Cardiac muscle cell (in vitro differentiated cells and primary cell): ENCODE measurements around the gene PHF21B. TPM values are rescaled to one million over a fixed set of nuclear protein-coding genes. Genes with fewer than 3 reads are reported as not detected.
"Not testable (repeated sequence)": the region's sequence is repeated elsewhere in the genome, so short reads cannot be mapped to it uniquely, and the experiment has no call there.

Experiments
- DNase-seq, 2 donors: peaks; one replicate each; pipeline versions ENCODE4 v3.0.0 to v3.0.0-alpha.2; 2010 to 2017; ENCODE audit warnings: low read depth in 1 of 2, low spot score in 1 of 2
- H3K27ac ChIP-seq: fragments of 200-600 bp; sonication (generic); 2 replicates; pipeline ENCODE4 v1.5.1; 2016
- H3K27me3 ChIP-seq: fragments of 200-600 bp; sonication (generic); 2 replicates; pipeline ENCODE4 v1.6.0; 2016; ENCODE audit warnings: control low read depth
- H3K36me3 ChIP-seq: fragments of 200-600 bp; sonication (generic); 2 replicates; pipeline ENCODE4 v1.5.1; 2016; ENCODE audit warnings: control low read depth
- H3K4me1 ChIP-seq: fragments of 200-600 bp; sonication (generic); 2 replicates; pipeline ENCODE4 v1.8.1; 2017; ENCODE audit warnings: low read depth, mild to moderate bottlenecking, mixed run types
- H3K4me3 ChIP-seq: fragments of 200-600 bp; sonication (generic); 2 replicates; pipeline ENCODE4 v1.5.1; 2016; ENCODE audit warnings: mild to moderate bottlenecking
- H3K9me3 ChIP-seq: fragments of 200-600 bp; sonication (generic); 2 replicates; pipeline ENCODE4 v1.5.1; 2017; ENCODE audit warnings: low read depth, mild to moderate bottlenecking, control low read depth
- CTCF ChIP-seq: IDR thresholded peaks from 2 replicates; pipeline ENCODE4 v1.5.1; 2012; ENCODE audit warnings: low read depth, mild to moderate bottlenecking, low read length
- polyA plus RNA-seq: library from polyadenylated mRNA; unstranded; fragments of >200 nt; fragmentation: Nextera tagmentation; extraction: Ambion mirVana; gene quantifications from 2 replicates; pipeline ENCODE4 v1.2.1, GENCODE V29; 2016
- total RNA-seq: library from RNA; depleted of rRNA; stranded (reverse); fragments of >200 nt; gene quantifications from 2 replicates; pipeline ENCODE4 v1.2.3, GENCODE V29; 2016

Gene PHF21B
- total and polyA plus RNA-seq, 2 experiments from 2014 or later: 3.0 to 7.2 TPM

- Histone ChIP-seq H3K27ac (no peak overlapping the region), H3K4me1 (no peaks in the 10 kb centered on the region), H3K27me3 (no peaks in the 10 kb centered on the region), H3K36me3 (no peaks in the 10 kb centered on the region), H3K4me3 (no peak overlapping the region), H3K9me3 (no peaks in the 10 kb centered on the region)
- TF ChIP-seq CTCF: no peak
- DNase-seq: no peak
Observed at GRCh38 chr22:44962741-44963454, 46.9 kb downstream of the PHF21B start.

GRCh38 chr22:44961682-44962081, 48.1 kb downstream of the PHF21B start:
- not testable (repeated sequence) for H3K4me3 ChIP-seq, H3K27me3 ChIP-seq, H3K4me1 ChIP-seq, H3K36me3 ChIP-seq, DNase-seq, H3K9me3 ChIP-seq, H3K27ac ChIP-seq

GRCh38 chr22:44956840-44957767, 52.7 kb downstream of the PHF21B start:
- TF ChIP-seq CTCF: peak; percentile 27
- Histone ChIP-seq H3K27ac (no peak overlapping the region), H3K4me3 (no peak overlapping the region), H3K36me3 (no peaks in the 10 kb centered on the region), H3K4me1 (peaks cover 5% of the 10 kb centered on the region), H3K9me3 (no peaks in the 10 kb centered on the region), H3K27me3 (no peaks in the 10 kb centered on the region)
- peak in 1 of 2 donors; percentile 37 for DNase-seq

- Histone ChIP-seq H3K27me3 (no peaks in the 10 kb centered on the region), H3K4me3 (no peak overlapping the region), H3K9me3 (no peaks in the 10 kb centered on the region), H3K4me1 (peaks cover 5% of the 10 kb centered on the region), H3K27ac (no peak overlapping the region), H3K36me3 (no peaks in the 10 kb centered on the region)
- no peak for TF ChIP-seq CTCF
- DNase-seq: no peak
Observed at GRCh38 chr22:44955102-44955501, 54.7 kb downstream of the PHF21B start.

GRCh38 chr22:44954149-44954548, 55.7 kb downstream of the PHF21B start:
- DNase-seq: no peak
- Histone ChIP-seq H3K4me3 (no peak overlapping the region), H3K4me1 (peaks cover 5% of the 10 kb centered on the region), H3K9me3 (no peaks in the 10 kb centered on the region), H3K27ac (no peak overlapping the region), H3K36me3 (no peaks in the 10 kb centered on the region), H3K27me3 (no peaks in the 10 kb centered on the region)
- no peak for TF ChIP-seq CTCF
